DOHH2 (cell line): ENCODE results near the gene VLDLR.

ENCODE experiments used
- EZH2phosphoT487 ChIP-seq: fragments of 200-600 bp; sonication (generic); IDR thresholded peaks from 2 replicates; pipeline ENCODE4 v1.6.1; 2017; ENCODE audit warnings: borderline replicate concordance, mild to moderate bottlenecking, antibody characterized with exemption, low read length, moderate library complexity, mixed read lengths
- TF ChIP-seq, protein P1 (sequence below): fragments of 200-600 bp; sonication (generic); IDR thresholded peaks from one replicate; pipeline ENCODE4 v1.5.1; 2014; ENCODE audit warnings: antibody characterized with exemption, mild to moderate bottlenecking, low read depth, low read length; ENCODE audit not compliant: poor library complexity, severe bottlenecking

DNA sequence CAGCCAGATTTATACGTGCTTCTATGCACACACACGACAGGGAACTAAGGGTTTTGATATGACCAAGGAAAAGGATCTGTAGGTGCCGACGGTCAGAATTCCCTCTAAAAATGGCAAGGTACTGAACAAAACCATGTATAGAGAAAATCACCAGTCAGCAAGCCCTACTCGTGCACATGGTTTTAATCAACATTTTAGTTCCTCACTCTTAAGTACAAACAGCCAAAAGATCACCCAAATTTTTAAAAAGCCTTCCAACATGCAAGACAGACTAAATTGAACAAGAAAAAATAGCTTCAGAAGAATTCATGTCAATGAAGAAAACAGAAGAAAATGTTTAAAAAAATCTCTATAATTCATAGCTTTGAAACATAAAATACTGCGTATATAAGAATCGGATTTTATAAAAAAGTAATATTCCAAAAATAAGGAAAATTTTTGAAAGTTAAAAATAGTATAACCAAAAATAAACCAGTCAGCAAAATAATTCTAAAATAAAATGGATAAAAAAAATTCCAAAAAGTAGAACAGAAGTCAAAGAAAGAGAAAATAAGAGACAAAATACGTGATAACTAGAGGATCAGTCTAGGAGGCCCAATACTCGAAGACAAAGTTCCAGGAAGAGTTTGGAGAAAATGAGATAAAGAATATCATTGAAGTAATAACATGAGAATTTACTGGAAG lies 52.7 kb downstream of the VLDLR start:
- TF ChIP-seq, protein P1, sequence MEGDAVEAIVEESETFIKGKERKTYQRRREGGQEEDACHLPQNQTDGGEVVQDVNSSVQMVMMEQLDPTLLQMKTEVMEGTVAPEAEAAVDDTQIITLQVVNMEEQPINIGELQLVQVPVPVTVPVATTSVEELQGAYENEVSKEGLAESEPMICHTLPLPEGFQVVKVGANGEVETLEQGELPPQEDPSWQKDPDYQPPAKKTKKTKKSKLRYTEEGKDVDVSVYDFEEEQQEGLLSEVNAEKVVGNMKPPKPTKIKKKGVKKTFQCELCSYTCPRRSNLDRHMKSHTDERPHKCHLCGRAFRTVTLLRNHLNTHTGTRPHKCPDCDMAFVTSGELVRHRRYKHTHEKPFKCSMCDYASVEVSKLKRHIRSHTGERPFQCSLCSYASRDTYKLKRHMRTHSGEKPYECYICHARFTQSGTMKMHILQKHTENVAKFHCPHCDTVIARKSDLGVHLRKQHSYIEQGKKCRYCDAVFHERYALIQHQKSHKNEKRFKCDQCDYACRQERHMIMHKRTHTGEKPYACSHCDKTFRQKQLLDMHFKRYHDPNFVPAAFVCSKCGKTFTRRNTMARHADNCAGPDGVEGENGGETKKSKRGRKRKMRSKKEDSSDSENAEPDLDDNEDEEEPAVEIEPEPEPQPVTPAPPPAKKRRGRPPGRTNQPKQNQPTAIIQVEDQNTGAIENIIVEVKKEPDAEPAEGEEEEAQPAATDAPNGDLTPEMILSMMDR: no peak
- no peak for TF ChIP-seq EZH2phosphoT487
